Left colon (tissue), 2 donors: ENCODE measurements around the gene MRM3. TPM values are rescaled to one million over a fixed set of nuclear protein-coding genes. Genes with fewer than 3 reads are reported as not detected.
A peak's percentile ranks its signal among the peaks of the same experiment; 100 is the strongest.
"Not testable (repeated sequence)": the region's sequence is repeated elsewhere in the genome, so short reads cannot be mapped to it uniquely, and the experiment has no call there.

Source experiments
- ATAC-seq: fragments of 200-7000 bp; cut with Tn5 transposase; one replicate; pipeline ENCODE4 v1.9.1; 2020; ENCODE audit warnings: mild to moderate bottlenecking, moderate library complexity
- DNase-seq, 2 donors: peaks; one replicate each; pipeline ENCODE4 v3.0.0-alpha.2; 2020
- intact Hi-C, 2 donors: fragments of 100-400 bp; cut with DNase I in 1 of 2; cut with micrococcal nuclease in 1 of 2; formaldehyde crosslinking; loops; one replicate each; pipeline versions ENCODE4 v1.11.2 to v1.14.0; 2022; cut with DNase I, micrococcal nuclease
- total RNA-seq, 2 donors: library from RNA; stranded (reverse); fragmentation: NEBNext Ultra II Directional; extraction: Animal tissue kit (Norgen Biotek cat#: 25700); gene quantifications; one replicate each; pipeline ENCODE4 v1.2.1, GENCODE V29; 2021
- donor health status: DM: no; HTN: no; CAD: no.
- donor health status: DM: yes; HTN: yes; CAD: no.

MRM3 gene
- total RNA-seq, 2 donors from 2014 or later, result 11.4 to 13.3 TPM

DNA sequence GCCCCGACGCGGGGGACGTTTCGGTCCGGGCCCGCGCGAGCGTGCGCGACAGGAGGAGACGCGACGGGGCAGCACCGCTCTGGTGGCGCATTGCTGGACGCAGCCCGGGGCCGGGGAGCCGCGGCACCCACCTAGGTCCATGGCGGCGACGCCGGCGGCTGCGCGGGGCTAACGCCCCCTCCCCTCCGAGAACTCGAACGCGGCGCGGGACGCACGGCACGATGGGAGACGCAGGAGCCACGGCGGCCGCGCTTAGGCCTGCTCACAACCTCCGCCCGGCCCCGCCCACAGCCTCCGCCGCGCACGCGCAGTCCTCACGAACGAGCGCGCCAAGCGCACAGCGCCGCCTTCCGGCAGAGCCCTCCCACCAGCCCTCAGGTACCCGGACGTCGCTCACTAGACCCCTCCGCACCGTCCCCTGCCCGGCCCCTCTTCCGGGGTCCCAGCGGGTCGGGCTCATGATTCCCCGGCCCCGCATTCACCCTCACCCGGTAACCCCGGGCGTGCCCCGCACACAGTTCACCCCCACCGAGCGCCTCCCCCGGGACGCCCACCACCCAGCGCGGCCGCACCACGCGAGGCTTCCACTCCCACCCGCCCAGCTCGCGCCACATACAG is 30.0 kb upstream of the MRM3 start, which contains the start of gene GEMIN4:
GEMIN4 (minus strand) TSS at position 263 of the 618 bp plus-strand sequence; CDS start at position 141, 122 bp downstream.
- intact Hi-C loops, result no loop called here
- ATAC-seq (peak; percentile 90), DNase-seq (peak; percentile 84 to 97)

- intact Hi-C loops, result no loop called here
- DNase-seq (peak; percentile 66 to 76), ATAC-seq (peak; percentile 59)
Measured at GRCh38 chr17:752620-753219, 29.4 kb upstream of the MRM3 start.

DNA sequence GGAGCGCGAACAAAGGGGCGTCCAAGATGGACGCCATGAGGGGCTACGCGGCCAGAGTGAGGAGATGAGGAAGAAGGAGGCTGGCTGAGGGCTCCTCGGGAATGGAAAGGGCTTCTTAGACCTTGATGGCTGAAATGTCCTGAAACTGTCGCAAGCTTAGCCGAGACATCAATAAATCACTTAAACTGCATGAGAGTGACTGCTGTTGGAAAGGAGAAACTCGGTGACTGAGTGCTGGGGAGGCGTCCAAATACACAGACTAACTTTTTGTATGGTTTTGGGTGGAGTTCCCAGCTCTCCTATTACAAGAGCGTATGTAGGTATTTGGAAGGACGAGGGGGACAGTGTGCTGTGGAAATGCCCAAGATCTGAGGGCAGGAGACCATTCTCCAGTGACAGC is 28.7 kb upstream of the MRM3 start:
- ATAC-seq, result no peak
- no peak for DNase-seq
- intact Hi-C loops, result no loop called here

DNA sequence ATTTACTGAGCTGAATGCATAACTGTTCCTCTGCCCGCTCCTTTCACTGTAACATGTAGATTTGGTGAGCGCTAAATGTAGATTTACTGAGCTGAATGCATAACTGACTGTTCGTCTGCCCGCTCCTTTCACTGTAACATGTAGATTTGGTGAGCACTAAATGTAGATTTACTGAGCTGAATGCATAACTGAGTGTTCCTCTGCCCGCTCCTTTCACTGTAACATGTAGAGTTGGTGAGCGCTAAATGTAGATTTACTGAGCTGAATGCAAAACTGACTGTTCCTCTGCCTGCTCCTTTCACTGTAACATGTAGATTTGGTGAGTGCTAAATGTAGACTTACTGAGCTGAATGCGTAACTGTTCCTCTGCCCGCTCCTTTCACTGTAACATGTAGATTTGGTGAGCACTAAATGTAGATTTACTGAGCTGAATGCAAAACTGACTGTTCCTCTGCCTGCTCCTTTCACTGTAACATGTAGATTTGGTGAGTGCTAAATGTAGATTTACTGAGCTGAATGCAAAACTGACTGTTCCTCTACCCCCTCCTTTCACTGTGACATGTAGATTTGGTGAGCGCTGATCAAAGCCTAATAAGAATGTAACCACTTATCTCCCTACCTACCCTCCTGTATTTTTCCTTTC is 26.7 kb upstream of the MRM3 start:
- DNase-seq, ATAC-seq, intact Hi-C loops: not testable (repeated sequence)

DNA sequence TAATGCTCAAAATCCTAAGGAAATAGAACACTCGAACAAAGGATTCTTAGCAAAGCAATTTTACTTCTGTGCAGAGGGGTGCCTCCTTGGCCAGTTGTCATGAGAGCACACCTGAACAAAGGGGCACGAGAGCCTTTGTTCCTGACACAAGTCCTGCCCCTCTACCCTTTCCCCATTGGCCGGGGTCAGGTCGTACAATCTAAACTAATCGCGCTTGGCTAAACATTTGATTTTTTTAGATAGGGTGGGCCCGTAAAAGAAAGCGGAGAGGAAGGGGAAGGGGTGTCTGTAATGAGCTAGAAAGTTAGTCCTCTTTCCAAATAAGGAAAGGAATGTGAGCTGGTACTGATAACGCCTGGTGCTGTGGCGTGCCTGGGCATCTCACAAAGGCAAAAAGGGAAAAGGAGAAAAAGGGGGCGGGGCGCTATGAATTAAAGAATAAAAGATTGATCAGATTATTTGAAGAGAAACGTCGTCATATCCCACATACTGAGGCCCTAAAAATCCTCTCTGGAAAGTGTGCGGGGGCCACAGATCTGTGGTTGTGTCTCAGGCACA is 26.1 kb upstream of the MRM3 start:
- ATAC-seq, DNase-seq, intact Hi-C loops: not testable (repeated sequence)

GRCh38 chr17:759964-760363 is 22.2 kb upstream of the MRM3 start:
- ATAC-seq (no peak), DNase-seq (no peak)
- intact Hi-C loops, result no loop called here

DNA sequence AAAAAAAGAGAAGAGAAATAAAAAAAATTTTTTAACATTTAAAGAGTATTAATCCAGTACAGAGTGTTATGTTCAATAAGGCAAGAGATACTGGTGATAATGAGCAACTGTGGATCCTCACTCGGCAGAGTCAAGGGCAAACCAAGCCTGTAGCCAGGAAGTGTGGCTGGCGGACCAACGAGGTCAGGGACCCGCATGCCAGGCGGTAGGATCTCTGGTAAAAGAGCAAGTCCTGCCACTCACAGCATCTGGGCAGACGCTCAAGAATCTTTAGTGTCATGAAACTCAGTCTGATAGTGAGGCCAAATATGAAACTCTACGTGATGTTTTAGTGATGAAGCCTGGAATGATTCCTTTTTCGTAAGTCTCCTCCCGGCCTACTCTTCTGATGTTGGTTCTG is 21.8 kb upstream of the MRM3 start:
- ATAC-seq (no peak), DNase-seq (no peak)
- intact Hi-C loops, result no loop called here

GRCh38 chr17:767076-767475 is 15.1 kb upstream of the MRM3 start:
- no peak for DNase-seq
- ATAC-seq, result no peak
- intact Hi-C loops, result no loop called here

DNA sequence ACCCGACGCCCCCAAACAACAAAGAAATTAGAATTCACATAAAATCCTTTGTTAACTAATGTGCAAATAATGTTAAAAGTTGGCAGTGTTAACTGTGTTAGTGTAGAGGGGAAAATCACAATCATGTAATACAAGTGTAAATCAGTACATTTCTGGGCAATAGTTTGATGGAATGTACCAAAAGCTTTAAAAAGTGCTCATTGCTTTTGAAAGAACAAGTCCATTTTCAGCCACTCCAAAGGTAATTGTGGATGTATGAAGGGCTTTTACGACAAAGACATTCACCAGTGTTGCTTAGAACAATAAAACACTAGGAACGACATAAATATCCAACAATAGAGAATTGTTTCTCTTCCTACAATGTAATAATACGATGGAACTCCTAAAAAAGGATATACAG is 9.1 kb upstream of the MRM3 start:
- intact Hi-C loops, result no loop called here
- ATAC-seq (no peak), DNase-seq (no peak)

GRCh38 chr17:773467-774312 is 8.5 kb upstream of the MRM3 start:
- DNase-seq, result no peak
- ATAC-seq, result no peak
- intact Hi-C loops, result no loop called here

GRCh38 chr17:774313-774584 is 7.9 kb upstream of the MRM3 start:
- ATAC-seq (no peak), DNase-seq (no peak)
- intact Hi-C loops, result no loop called here

DNA sequence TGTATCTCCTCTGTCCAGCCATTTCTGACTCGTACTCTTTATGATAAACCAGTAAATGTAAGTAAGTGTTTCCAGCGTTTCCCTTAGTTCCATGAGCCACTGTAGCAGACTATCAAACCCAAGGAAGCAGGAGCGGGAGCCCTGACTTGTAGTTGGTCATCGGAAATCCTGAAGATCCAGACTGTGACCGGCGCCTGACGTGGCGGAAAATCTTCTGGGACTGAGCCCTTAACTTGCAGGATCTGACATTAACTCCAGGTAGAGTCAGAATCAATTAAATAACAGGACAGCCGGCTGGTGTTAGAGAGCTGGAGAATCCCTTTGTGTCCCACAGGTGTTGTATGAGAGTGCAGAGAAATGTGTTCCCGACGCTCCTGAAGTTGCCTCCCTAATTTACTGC is 4.1 kb upstream of the MRM3 start:
- ATAC-seq (no peak), DNase-seq (no peak)
- intact Hi-C loops, result no loop called here

- DNase-seq, result no peak
- no peak for ATAC-seq
- intact Hi-C loops, result loop anchor here in 1 of 2 donors (10.0 kb wide), 1 partner anchor 421 kb away; no protein-coding TSS in a partner anchor
Measured at GRCh38 chr17:784143-784542, 2.0 kb downstream of the MRM3 start.

DNA sequence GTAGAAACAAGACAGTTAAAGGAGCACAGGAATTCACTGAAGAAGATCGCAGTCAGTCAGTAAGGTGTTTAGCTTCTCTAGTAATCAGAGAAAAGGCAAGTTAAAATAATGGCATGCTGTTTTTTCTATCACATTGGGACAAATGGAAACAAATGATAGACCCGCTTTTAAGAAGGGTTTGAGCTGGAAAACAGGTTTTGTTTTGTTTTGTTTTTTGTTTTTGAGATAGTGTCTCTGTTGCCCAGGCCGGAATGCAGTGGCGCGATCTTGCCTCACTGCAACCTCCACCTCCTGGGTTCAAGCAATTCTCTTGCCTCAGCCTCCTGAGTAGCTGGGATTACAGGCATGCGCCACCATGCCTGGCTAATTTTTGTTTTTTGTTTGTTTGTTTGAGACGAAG is 3.7 kb downstream of the MRM3 start:
- not testable (repeated sequence) for ATAC-seq, DNase-seq
- intact Hi-C loops, result loop anchor here in 1 of 2 donors (10.0 kb wide), 1 partner anchor 419 kb away; no protein-coding TSS in a partner anchor

GRCh38 chr17:787641-788221 is 5.6 kb downstream of the MRM3 start:
- no peak for DNase-seq
- ATAC-seq, result no peak
- intact Hi-C loops, result loop anchor here in 1 of 2 donors (10.0 kb wide), 1 partner anchor 417 kb away; no protein-coding TSS in a partner anchor

DNA sequence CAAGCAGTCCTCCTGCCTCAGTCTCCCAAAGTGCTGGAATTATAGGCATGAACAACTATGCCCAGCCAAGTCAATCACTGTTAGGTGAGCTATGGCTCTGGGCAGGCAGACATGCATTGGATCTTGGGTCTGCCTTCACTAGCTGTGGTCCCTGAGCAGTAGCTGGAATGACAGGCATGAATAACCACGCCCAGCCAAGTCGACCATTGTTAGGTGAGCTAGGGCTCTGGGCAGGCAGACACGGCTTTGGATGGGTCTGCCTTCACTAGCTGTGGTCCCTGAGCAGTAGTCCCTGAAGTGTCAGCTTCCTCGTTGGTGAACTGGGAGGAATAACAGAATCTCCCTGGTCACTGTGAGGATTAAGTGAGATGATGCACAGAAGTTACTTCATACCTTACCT is 6.4 kb downstream of the MRM3 start:
- intact Hi-C loops, result loop anchor here in 1 of 2 donors (10.0 kb wide), 1 partner anchor 416 kb away; no protein-coding TSS in a partner anchor
- ATAC-seq (no peak), DNase-seq (no peak)

DNA sequence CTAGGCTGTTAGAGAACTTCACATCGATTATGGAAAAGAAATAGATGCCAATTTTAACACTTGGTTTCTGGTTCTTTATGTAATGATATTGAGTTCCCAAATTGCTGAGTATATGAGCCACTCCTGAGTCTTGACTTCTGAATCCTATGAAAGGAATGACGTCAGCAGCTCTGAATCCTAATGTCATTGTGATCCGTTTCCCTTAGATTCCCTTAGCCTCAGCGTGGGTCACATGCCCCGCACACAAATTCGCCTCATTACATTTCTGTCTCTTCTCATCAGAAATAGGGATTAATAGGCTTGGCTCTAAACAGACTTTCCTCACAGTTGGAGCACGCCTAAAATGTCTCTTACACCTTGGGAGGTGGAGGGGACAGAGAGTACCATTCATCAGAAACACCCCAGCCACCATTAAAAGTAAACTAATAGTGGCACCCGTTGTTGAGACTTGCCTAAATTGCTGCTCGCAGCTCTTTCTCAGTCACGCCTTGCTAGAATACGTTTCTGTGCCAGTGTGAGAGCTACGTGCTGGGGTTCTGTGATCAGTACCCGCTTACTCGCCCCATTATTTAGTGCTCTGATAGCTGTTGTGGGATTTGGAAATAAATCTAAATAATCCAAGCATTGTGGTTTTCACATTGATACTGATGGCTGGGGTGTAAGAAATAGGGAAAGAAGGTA is 7.1 kb downstream of the MRM3 start:
- no peak for DNase-seq
- intact Hi-C loops, result loop anchor here in 1 of 2 donors (10.0 kb wide), 1 partner anchor 416 kb away; no protein-coding TSS in a partner anchor
- no peak for ATAC-seq
